ENCODE results near the gene BRIP1.

- TF ChIP-seq CREB1 (IDR thresholded peaks at IDR 0.05; ENCODE audit: low read depth): no peak
- TF ChIP-seq PML (IDR thresholded peaks at IDR 0.05; ENCODE audit: low read length): no peak
- TF ChIP-seq NFYB (IDR thresholded peaks at IDR 0.05; ENCODE audit: insufficient read depth, low read depth, low read length): no peak
- no peak for TF ChIP-seq FOXK2 (IDR thresholded peaks at IDR 0.05)
- no peak for TF ChIP-seq CTCF (IDR thresholded peaks at IDR 0.05 in 2 of 3, conservative IDR thresholded peaks at IDR 0.05 in 1 of 3; ENCODE audit: control insufficient read depth in 2 of 3, extremely low read depth in 1 of 3, insufficient read depth in 1 of 3, low read depth in 3 of 3, low read length in 3 of 3)
- TF ChIP-seq NR2C2 (IDR thresholded peaks at IDR 0.05; ENCODE audit: borderline replicate concordance, control insufficient read depth, insufficient read length, low read depth): no peak
- no peak for TF ChIP-seq GATAD2B (conservative IDR thresholded peaks at IDR 0.05; ENCODE audit: low read depth)
- no peak for TF ChIP-seq SUZ12 (IDR thresholded peaks at IDR 0.05; ENCODE audit: unreplicated experiment)
- no peak for TF ChIP-seq ZNF274 (IDR thresholded peaks at IDR 0.05; ENCODE audit: insufficient read depth, insufficient read length)
- TF ChIP-seq RCOR1 (conservative IDR thresholded peaks at IDR 0.05; ENCODE audit: low read depth, low read length): no peak
- TF ChIP-seq MAX (IDR thresholded peaks at IDR 0.05; ENCODE audit: low read depth, low read length): no peak
- no peak for TF ChIP-seq HDAC6 (IDR thresholded peaks at IDR 0.05; ENCODE audit: unreplicated experiment)
- no peak for TF ChIP-seq YY1 (IDR thresholded peaks at IDR 0.05; ENCODE audit: low read depth, low read length)
These were observed 169.2 kb downstream of the BRIP1 start for GRCh38 chr17:61694095-61694494.
